Sigmoid colon (tissue), 4 donors: ENCODE data around the gene TOM1L2.

Source experiments
- EP300 ChIP-seq, 4 donors: sonication (generic); formaldehyde crosslinking; IDR thresholded peaks; one replicate each; pipeline ENCODE4 v1.6.1; 2017; ENCODE audit warnings: antibody characterized with exemption in 4 of 4
- POLR2A ChIP-seq, 2 donors: fragments of 450-650 bp; IDR thresholded peaks; one replicate each; pipeline ENCODE4 v1.6.1; 2016; ENCODE audit warnings: antibody characterized with exemption in 2 of 2, mild to moderate bottlenecking in 2 of 2, moderate library complexity in 2 of 2
- POLR2AphosphoS5 ChIP-seq, 4 donors: sonication (generic); formaldehyde crosslinking; IDR thresholded peaks; one replicate each; pipeline ENCODE4 v1.6.1; 2017; ENCODE audit warnings: antibody characterized with exemption in 4 of 4
- TF ChIP-seq, protein P1 (sequence below), 4 experiments: fragments of 450-650 bp in 3 of 4; fragments of 200-600 bp in 1 of 4; IDR thresholded peaks; one replicate each; pipeline ENCODE4 v1.5.1; 2016 to 2019; ENCODE audit warnings: antibody characterized with exemption in 4 of 4, mild to moderate bottlenecking in 3 of 4, moderate library complexity in 2 of 4

- TF ChIP-seq POLR2A (IDR thresholded peaks at IDR 0.05) = no peak
- TF ChIP-seq, protein P1, sequence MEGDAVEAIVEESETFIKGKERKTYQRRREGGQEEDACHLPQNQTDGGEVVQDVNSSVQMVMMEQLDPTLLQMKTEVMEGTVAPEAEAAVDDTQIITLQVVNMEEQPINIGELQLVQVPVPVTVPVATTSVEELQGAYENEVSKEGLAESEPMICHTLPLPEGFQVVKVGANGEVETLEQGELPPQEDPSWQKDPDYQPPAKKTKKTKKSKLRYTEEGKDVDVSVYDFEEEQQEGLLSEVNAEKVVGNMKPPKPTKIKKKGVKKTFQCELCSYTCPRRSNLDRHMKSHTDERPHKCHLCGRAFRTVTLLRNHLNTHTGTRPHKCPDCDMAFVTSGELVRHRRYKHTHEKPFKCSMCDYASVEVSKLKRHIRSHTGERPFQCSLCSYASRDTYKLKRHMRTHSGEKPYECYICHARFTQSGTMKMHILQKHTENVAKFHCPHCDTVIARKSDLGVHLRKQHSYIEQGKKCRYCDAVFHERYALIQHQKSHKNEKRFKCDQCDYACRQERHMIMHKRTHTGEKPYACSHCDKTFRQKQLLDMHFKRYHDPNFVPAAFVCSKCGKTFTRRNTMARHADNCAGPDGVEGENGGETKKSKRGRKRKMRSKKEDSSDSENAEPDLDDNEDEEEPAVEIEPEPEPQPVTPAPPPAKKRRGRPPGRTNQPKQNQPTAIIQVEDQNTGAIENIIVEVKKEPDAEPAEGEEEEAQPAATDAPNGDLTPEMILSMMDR (IDR thresholded peaks at IDR 0.05) = no peak
- TF ChIP-seq EP300 (IDR thresholded peaks at IDR 0.05) = no peak
- TF ChIP-seq POLR2AphosphoS5 (IDR thresholded peaks at IDR 0.05) = no peak
Measured at GRCh38 chr17:17826342-17826713, 145.9 kb downstream of the TOM1L2 start.
